GM20431 (cell line): Measurements from ENCODE around the gene SEMA3B.
"Not testable (repeated sequence)": the region's sequence is repeated elsewhere in the genome, so short reads cannot be mapped to it uniquely, and the experiment has no call there.

Experiments used
- in situ Hi-C: fragments of 300-500 bp; cut with MseI, MboI; formaldehyde crosslinking; loops from one replicate; pipeline ENCODE4 v1.15.0; 2020; ENCODE audit warnings: low sequenced_read_pairs; ENCODE audit not compliant: unreplicated experiment

SEMA3B gene

DNA sequence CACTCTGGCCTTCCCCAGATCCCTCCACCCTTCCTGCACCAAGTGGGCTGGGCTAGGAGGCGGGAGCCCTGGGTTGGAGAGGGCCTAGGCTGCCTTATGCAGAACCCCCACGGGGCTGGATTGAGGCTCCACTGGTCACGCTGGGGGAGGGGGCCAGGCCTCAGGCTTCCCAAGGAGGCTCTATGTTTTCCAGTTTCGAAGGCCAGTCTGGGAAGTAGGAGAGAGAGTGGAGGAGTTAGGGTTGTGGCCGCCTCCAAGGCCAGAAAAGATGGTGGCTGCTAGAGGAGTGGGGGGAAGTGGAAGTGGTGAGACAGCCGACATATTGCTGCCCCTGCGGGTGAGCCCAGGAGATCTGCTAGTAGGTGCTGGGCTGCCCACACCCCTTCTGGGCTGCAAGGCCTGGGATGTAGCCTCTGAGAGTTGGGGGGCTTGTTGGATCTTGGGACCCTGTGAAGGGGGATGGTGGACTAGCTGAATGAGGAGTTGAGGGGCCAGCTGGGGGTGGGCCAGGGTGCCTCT is 31.8 kb upstream of the SEMA3B start:
- in situ Hi-C loops = no loop called here

DNA sequence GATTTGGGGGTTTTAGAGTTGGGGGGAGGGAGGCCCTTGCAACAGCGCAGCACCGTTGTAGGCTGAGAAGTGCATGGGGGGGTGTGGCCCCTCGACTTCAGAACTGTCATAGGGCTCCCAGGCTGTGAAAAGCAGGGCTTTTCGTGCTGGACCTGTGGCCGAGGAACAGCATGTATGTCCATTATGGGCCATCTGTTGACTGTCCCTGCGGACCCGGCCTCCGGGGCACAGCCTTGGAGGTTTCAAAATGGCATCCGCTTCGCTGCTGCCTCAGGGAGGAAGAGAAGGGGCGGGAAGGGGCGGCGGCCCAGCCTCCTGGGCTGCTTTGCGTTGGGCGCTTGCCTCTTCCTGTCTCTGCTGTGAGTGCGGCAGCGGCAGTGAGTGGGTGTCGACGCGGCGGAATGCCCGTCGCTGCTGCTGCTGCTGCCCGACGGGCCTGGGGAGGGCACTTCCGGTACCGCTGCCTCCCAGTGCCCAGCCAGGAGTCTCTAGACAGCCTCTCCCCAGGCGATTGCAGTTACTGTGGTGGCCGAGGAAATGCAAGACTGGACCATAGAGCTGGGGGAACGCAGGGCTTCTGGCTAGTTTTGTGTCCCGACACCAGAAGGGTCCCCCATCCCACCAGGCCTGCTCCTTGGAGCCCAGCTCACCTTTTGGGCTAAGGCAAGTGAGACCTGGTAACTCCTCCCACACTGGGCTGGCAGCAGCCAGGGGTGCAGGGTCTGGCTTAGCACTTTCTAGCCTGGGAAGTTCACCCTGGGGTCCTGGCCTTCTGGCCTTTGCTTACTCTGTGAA is 31.0 kb upstream of the SEMA3B start:
- in situ Hi-C loops = no loop called here

DNA sequence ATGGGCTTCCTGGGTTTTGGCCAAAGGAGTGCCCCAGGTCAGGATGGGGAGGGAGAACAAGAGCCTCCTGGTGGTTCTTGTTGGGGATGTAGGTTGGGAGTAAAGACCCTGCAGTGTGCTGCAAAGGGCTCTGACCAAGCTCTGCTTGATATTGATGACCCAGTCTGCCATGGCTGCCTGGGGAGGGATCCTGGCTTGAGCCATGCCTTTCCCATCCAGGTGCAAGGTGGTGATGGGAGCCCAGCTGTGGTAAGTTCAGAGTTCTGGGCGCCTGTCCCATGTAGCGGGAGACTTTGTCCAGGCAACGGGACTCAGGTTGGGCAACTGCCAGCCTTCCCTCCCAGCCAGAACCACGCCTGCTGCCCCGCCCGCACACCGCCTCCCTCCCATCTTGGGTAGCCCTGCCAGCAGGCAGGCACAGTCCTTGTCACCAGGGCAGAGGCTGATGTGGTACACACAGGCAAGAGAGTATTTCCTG is 30.4 kb upstream of the SEMA3B start:
- in situ Hi-C loops = no loop called here

DNA sequence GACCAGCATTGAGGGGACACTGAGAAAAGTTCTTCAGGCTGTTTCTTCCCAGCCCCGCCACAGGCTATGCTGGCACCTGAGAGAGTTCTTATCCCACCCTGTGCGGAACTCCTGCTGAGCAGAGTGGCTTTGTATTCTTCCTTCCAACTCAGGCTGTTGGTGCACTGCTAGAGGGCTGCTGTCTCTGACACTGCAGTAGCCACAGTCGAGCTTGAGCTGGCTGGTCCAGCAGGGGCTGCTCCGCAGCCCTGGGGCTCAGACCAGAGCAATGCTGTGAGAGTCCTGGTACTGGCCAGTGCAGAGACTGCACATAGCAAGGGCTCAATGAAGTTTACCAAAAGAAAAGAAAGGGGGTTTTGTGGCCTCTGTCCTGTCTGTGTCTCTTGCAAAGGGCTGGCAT is 29.3 kb upstream of the SEMA3B start:
- in situ Hi-C loops = no loop called here

DNA sequence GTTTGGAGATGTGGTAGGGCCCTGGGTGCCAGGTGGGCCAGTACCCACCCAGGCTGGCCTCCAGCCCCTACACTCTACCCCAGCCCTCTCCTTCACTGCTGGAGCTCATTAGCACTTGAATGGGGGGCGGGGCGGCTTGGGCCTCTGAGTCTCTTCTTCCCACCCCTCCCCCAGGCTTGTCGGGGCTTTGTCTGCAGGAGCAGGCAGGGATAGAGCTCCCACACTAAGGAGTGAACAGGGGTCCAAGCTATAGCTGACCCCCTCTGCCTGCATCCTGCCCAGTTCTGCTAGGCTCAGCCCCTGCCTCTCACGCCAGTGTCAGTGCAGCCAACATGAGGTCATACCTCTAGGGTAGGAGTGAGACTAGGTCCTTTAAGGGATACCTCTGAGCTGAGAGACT is 27.8 kb upstream of the SEMA3B start:
- in situ Hi-C loops = no loop called here

DNA sequence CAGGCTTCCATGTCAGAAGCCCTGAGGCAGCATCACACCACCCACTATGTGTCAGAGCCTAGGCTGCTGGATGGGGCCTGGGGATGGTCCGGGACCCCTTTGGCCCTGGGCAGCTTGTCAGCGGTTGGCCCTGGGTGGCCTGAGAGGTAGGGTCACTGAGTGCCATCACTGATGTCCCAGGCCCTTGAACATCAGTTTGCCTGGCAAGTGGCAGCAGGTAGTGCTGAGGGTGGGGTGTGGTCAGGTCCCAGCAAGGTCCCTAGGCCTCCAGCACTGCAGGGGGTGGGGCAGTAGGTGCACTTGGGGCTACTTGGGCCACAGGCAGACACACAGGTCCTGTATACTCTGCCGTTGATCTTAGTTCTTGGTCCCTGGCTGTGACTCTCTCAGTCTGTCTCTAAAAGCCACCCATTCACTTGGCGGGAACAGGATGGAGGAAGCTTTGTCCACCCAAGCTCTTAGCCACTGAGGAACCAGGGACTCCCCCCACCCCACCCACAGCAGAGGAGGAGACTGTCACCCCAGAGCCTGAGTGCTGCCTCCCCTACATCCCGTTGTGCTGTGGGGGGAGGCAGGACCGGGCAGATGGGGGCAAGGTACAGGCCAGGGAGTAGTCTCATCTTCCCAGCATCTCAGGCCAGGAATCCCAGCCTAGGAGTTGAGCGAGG is 27.1 kb upstream of the SEMA3B start:
- in situ Hi-C loops = no loop called here

DNA sequence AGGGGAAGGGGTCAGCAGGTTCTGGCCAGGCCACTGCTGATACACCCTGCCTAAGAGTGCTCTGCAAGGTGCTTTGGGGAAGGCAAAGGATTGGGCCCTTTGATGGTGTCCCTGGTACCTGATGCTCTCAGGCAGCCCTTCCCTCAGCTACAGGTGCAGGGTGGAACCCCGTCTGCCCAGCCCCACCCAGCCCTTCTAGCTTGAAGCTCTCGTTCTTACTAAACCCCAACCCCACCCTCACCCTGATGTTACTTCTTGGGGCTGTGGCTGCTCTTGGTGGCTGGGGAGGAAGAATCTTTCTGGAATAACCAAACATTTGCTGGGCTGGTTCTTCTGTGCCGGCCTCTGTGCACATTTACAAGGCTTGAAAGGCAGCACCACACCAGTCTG is 26.6 kb upstream of the SEMA3B start:
- in situ Hi-C loops = no loop called here

DNA sequence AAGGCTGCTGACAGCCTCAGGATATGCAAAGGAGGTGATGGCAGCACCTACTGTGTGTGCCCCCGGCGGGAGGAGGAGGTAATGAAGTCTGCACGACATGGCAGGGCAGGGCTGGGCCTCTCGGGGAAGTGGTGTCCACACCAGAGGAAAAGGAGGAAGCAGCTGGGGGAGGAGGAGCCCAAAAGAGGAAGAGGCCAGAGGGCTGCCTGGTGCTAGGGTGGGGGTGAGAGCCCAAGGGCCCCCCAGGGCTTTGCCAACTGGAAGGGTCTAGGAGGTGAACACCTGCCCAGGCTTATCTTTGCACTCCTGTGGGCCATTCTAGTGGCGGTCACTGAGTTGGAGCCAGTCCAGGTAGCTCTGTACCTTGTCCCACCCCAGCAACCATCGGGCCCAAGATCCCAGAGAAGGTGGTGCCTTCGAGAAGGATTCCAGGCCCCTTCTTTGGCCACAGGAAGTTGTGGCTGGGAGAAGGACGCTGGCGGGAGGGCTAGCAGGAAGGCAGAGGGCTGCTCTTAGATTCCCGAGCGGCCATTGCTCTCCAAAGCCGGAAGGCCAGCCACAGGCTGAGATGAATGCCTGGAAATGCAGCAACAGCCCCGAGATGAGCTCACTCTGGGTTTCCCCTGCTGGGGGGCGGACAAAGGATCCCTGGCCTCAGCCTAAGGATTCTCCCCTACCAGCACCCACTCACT is 25.9 kb upstream of the SEMA3B start:
- in situ Hi-C loops = no loop called here

DNA sequence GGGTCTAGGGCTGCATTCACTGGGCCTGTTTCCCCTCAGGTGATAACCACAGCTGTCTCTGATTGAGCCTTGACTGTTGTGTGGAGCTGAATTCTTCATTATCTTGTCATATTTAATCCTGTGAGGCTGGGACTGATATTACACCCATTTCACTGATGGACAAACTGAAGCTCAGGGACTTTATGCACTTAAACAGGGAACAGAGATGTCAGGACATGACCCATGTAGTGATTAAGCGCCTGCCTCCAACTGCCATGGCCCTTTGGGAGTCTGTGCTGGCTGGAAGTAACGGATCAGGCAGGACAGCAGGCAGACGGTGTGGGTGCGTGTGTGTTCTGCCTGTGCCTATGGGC is 25.4 kb upstream of the SEMA3B start:
- in situ Hi-C loops = no loop called here

DNA sequence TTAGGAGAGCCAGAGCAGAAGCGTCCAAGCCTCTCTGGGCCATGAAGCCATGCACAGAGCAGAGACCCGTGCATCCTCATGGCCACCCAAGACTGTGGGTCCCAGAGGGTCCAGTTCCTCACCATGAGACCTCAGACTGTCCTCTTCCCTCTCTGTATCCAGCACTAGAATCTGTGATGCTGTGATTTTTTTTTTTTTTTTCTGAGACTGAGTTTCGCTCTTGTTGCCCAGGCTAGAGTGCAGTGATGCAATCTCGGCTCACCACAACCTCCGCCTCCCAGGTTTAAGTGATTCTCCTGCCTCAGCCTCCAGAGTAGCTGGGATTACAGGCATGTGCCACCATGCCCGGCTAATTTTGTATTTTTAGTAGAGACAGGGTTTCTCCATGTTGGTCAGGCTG is 24.1 kb upstream of the SEMA3B start:
- in situ Hi-C loops = not testable (repeated sequence)

DNA sequence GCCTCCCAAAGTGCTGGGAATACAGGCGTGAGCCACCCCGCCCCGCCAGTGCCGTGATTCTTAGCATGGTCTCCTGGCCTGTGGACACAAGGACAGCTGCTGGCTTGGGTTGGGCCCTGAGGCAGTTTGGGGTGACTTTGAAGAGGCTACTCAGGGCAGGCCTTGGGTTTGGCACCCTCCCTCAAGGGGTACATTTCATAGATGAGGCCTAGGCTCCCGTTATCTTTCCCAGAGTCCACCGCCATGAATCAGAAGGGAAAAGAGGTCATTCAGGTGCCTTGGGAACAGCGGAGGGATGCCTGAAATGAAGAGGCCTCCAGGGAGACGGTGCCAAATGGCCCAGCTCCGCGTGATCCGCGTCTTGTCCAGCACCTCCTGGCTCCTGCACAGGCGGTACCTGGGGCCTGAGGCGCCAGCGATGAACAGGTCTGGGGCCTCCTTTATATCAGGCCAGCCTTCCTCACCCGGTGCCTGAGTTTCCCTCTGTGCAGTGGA is 23.6 kb upstream of the SEMA3B start:
- in situ Hi-C loops = no loop called here

DNA sequence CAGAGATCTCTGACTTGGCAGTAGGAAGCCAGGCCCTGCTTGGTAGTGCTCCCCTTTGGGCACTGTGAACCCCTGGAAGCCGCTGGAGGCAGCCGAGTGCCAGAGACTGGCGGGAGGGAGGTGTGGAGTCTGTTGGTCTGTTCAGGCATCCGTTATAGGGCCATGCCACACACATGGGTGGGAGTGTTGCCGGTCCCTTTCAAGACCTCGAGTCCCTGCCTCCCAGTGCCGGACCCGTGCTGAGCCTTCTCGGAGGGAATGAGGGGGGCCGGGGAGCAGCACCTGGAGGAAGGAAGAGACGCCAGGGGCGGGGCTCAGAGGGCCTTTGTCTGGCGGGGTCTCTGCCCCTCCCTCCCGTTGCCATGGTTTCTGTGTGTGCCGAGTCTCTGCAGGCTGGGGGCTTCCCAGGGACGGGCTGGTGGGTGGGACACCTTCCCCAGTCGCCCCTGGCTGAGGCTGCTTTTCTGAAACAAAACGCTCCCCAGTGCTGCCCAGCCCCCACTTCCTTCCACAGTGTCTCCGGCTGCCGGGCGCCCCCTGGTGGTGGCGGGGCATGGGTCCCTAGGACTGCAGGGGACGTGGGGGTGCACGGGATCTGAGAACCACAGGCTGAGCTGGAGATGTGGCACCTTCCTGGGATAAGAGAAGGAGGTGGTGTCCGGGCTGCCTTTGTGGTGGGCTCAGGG is 23.0 kb upstream of the SEMA3B start:
- in situ Hi-C loops = no loop called here

DNA sequence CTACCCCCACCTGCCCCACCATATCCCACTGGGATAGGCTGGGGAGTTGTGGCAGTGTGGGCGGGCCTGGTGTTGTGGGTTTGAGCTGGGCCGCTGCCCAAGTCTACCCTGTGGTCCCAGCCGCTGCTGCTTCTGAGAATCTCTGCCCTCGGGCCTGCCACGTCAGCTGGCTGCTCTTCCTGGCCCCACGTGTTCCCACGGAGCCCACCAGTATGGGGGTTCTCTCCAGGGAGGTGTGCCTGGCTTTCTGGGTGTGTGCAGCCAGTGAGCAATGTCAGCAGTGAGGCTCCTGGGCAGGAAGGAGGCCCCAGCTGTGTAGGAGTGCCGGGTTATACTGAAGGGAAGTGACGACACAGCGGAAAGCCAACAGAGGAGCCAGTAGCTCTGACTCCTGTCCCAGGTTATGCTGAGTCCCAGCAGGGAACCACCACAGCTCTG is 22.4 kb upstream of the SEMA3B start:
- in situ Hi-C loops = no loop called here

DNA sequence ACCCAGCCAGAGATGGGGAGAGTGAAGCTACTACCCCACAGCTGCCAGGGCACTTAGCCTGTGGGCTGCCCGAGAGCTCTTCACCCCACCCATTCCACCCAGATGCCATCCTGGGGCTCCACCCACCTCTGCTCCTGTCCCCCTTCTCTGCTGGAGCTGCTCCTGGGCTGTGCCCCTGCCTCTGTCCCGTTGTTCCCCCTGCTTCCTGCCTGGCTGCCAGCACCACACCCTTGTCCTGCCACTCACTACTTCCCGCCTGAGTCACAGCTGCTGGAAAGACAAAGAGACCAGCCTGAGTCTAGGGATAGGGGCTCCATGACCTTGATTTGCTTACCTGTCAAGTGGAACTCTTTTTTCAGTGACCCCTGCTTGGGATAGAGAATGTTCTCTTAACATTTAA is 20.6 kb upstream of the SEMA3B start:
- in situ Hi-C loops = no loop called here

DNA sequence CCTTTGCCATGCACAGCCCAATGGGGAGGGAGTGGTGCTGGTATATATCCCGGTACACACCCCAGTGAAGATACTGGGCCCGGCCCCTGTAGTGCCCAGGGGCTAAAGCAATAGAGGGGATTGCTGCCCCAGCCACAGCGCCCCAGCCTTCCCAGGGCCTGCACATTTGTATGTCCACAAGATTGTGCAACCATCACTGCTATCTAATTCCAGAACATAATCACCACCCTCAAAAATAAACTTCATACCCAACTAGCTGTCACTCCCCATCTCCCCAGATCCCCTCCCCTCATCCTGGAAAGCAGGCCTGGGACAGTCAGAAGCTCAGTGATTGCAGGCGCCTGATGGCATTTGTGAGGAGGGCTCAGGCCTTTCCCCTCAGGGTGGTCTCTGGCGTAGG is 19.5 kb upstream of the SEMA3B start:
- in situ Hi-C loops = no loop called here

DNA sequence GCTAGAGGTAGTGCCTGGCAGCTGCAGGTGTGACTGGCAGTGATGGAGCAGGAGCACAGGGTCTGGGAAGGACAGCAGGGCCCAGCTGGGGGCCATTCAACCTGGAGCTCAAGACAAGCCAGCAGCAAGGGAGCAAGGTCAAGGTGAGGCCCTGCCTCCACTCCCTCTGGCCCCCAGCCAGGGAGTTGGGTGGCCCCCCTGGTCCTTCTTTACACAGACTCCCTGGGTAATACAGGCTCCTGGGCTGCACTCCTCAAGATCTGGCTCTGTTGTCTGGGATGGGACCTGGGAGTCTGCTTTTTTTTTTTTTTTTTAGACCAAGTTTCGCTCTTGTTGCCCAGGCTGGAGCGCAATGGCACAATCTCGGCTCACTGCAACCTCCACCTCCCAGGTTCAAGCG is 18.4 kb upstream of the SEMA3B start:
- in situ Hi-C loops = no loop called here

DNA sequence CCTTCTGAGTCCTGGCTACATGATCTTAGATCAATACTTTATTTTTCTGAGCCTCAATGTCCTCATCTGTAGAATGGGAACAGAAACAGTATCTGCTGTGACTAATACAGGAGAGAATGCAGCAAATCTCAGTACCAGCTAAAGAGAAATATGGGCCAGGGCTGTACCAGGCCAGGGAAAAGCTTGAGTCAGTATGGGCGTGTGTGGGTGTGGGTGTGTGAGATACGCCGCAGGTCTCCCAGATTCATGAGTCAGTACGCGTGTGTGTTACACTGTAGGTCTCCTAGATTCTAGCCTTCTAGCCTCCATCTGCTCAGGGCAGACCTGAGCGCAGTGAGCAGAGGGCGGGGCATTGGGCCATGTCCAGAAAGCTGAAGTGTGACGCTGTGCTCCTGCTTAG is 17.7 kb upstream of the SEMA3B start:
- in situ Hi-C loops = no loop called here

DNA sequence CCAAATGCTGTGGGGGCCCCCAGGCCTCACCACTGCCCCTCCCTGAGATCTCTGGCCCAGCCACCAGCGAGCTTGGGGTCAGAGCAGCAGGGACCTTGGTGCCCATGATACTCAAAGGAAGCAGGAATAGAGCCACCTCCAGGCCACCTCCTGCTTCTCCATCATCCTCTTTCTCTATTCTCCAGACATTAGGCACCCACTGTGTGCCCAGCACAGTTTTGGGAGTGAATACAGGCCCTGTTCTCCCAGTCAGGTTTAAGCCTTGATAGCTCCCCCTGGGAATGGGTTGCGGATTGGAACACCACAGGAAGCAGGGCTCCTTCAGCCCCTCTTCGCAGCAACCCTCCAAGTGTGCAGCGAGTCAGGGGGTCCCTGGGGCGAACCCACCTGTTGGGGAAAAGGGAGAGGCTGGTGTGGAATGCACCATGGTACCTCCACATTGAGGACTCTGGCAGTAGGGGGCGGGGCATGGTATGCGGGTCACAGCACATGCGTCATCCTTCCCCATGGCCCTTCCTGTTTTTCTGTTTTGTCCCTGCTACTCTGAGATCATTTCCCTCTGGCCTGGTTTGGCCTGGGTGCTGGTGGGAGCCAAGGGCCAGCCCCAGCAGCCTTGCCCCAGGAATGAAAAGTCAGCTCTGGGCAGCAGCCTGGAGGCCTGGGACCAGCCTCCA is 14.2 kb upstream of the SEMA3B start:
- in situ Hi-C loops = no loop called here

DNA sequence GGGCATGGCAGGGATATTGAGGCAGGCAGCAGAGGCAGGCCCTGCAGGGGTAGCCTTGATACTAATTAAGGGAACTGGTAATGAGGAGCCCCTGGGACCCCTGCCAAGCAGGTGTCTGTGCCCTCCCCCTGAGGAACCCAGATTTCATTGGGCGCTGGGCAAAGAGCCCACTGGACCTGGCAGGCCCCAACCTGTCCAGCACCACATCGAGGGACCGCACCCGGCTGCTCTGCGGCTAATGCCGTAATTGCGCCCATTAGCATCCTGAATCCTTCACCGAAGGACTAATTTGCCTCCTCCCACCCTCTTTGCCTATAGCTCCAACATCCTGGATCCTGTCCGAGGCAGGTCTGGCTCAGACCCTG is 13.7 kb upstream of the SEMA3B start:
- in situ Hi-C loops = no loop called here
